Nephron (organoid): ENCODE results near the gene PTPRU.

Experiments
- H3K27ac Mint-ChIP-seq, 3 experiments: 2 replicates each; pipeline ENCODE4 v1.8.0; 2020; ENCODE audit warnings: mixed read lengths in 3 of 3, mild to moderate bottlenecking in 2 of 3, moderate library complexity in 1 of 3
- H3K27me3 Mint-ChIP-seq: 2 replicates; pipeline ENCODE4 v1.8.0; 2021; ENCODE audit warnings: low read depth, mild to moderate bottlenecking, moderate library complexity, mixed read lengths
- H3K36me3 Mint-ChIP-seq: 2 replicates; pipeline ENCODE4 v1.8.0; 2020; ENCODE audit warnings: low read depth, mixed read lengths
- H3K4me1 Mint-ChIP-seq: 2 replicates; pipeline ENCODE4 v1.8.0; 2020; ENCODE audit warnings: mixed read lengths
- H3K4me3 Mint-ChIP-seq, 3 experiments: 2 replicates each; pipeline ENCODE4 v1.8.0; 2020; ENCODE audit warnings: mild to moderate bottlenecking in 3 of 3, mixed read lengths in 3 of 3, moderate library complexity in 2 of 3
- H3K9me3 Mint-ChIP-seq: 2 replicates; pipeline ENCODE4 v1.8.0; 2020; ENCODE audit warnings: mixed read lengths
- TF ChIP-seq, protein P1 (sequence below), 3 experiments: fragments of 200-600 bp; sonication (generic); IDR thresholded peaks; one replicate each; pipeline ENCODE4 v1.5.0; 2021; ENCODE audit warnings: antibody characterized with exemption in 3 of 3; ENCODE audit not compliant: unreplicated experiment in 3 of 3

Gene PTPRU

DNA sequence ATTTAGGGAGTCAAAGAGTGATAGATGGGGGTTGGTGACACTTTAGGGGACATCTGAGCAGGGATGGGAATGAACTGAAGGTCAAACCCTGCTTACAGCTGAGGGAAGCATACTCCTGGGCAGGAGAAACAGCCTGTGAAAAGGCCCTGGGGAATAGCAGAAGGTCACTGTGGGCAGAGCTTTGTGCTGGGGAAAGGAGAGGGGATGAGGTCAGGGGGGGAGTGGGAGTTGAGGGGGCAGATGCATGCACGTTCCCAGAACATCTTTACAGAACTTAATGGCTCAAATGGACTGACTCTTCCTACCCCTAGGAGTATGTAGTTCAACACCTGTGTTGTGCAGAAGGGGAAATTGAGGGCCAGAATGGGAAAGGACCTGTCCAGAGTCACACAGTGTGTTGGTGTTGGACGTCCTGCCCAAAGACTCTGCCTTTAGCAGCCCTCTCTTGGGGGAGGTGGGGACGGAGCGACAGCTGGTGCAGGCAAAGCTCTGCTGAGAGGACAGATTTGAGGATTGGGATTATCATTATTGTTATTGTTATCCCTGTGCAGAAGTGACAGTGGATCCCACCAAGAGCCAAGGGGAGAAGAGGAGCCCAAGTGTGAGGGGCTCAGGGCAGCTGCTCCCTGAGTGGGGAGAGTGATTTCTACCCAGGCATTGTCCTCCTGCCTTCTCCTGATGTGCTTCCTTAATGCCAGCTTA, 116.5 kb downstream of the PTPRU start:
- TF ChIP-seq, protein P1, sequence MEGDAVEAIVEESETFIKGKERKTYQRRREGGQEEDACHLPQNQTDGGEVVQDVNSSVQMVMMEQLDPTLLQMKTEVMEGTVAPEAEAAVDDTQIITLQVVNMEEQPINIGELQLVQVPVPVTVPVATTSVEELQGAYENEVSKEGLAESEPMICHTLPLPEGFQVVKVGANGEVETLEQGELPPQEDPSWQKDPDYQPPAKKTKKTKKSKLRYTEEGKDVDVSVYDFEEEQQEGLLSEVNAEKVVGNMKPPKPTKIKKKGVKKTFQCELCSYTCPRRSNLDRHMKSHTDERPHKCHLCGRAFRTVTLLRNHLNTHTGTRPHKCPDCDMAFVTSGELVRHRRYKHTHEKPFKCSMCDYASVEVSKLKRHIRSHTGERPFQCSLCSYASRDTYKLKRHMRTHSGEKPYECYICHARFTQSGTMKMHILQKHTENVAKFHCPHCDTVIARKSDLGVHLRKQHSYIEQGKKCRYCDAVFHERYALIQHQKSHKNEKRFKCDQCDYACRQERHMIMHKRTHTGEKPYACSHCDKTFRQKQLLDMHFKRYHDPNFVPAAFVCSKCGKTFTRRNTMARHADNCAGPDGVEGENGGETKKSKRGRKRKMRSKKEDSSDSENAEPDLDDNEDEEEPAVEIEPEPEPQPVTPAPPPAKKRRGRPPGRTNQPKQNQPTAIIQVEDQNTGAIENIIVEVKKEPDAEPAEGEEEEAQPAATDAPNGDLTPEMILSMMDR (IDR thresholded peaks at IDR 0.05; ENCODE audit: unreplicated experiment in 3 of 3): no peak
- Mint-ChIP-seq H3K27ac (no peak overlapping the region), H3K27me3 (peaks cover 19% of the 10 kb centered on the region), H3K9me3 (peaks cover 3% of the 10 kb centered on the region), H3K4me3 (no peak overlapping the region), H3K4me1 (peaks cover 31% of the 10 kb centered on the region), H3K36me3 (no peaks in the 10 kb centered on the region)

GRCh38 chr1:29354511-29355098, 118.3 kb downstream of the PTPRU start:
- no peaks in the 10 kb centered on the region for H3K36me3 Mint-ChIP-seq
- H3K27ac Mint-ChIP-seq: no peak overlapping the region
- peaks cover 19% of the 10 kb centered on the region for H3K27me3 Mint-ChIP-seq
- H3K4me3 Mint-ChIP-seq: no peak overlapping the region
- H3K4me1 Mint-ChIP-seq: peaks cover 31% of the 10 kb centered on the region
- TF ChIP-seq, protein P1 (IDR thresholded peaks at IDR 0.05; ENCODE audit: unreplicated experiment in 3 of 3): no peak
- H3K9me3 Mint-ChIP-seq: no peaks in the 10 kb centered on the region

- Mint-ChIP-seq H3K9me3 (no peaks in the 10 kb centered on the region), H3K27me3 (peaks cover 14% of the 10 kb centered on the region), H3K36me3 (no peaks in the 10 kb centered on the region), H3K27ac (no peak overlapping the region), H3K4me1 (peaks cover 30% of the 10 kb centered on the region), H3K4me3 (no peak overlapping the region)
- TF ChIP-seq, protein P1 (IDR thresholded peaks at IDR 0.05; ENCODE audit: unreplicated experiment in 3 of 3): no peak
These were observed 119.1 kb downstream of the PTPRU start for GRCh38 chr1:29355375-29355774.

- no peak overlapping the region for H3K27ac Mint-ChIP-seq
- no peaks in the 10 kb centered on the region for H3K36me3 Mint-ChIP-seq
- peaks cover 28% of the 10 kb centered on the region for H3K4me1 Mint-ChIP-seq
- TF ChIP-seq, protein P1 (IDR thresholded peaks at IDR 0.05; ENCODE audit: unreplicated experiment in 3 of 3): no peak
- no peak overlapping the region for H3K4me3 Mint-ChIP-seq
- no peaks in the 10 kb centered on the region for H3K9me3 Mint-ChIP-seq
- peaks cover 23% of the 10 kb centered on the region for H3K27me3 Mint-ChIP-seq
These were observed 120.3 kb downstream of the PTPRU start for GRCh38 chr1:29356663-29357062.

- H3K36me3 Mint-ChIP-seq: no peaks in the 10 kb centered on the region
- peaks cover 26% of the 10 kb centered on the region for H3K4me1 Mint-ChIP-seq
- TF ChIP-seq, protein P1 (IDR thresholded peaks at IDR 0.05; ENCODE audit: unreplicated experiment in 3 of 3): no peak
- H3K27me3 Mint-ChIP-seq: peaks cover 18% of the 10 kb centered on the region
- H3K4me3 Mint-ChIP-seq: no peak overlapping the region
- H3K9me3 Mint-ChIP-seq: no peaks in the 10 kb centered on the region
- no peak overlapping the region for H3K27ac Mint-ChIP-seq
These were observed 121.1 kb downstream of the PTPRU start for GRCh38 chr1:29357452-29357851.

DNA sequence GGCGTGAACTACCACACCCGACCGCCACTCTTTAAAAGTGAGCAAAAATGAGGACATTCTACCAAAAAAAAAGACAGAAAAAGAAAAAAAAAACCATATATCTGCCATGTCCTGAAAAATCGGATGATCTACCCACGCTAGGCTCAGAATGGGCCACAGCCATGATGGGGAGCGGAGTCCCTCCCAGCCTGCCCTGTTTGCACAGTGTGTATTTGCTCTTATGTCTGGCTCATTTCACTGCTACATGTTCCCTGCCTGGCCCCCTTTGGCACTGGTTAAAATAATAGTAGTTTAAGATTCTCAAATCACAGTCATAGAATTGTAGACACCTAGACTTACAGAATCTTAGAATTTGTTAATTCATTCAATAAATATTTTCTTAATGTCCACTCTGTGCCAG, 121.9 kb downstream of the PTPRU start:
- Mint-ChIP-seq H3K4me3 (no peak overlapping the region), H3K36me3 (no peaks in the 10 kb centered on the region), H3K9me3 (no peaks in the 10 kb centered on the region), H3K27ac (no peak overlapping the region), H3K27me3 (peaks cover 24% of the 10 kb centered on the region), H3K4me1 (peaks cover 26% of the 10 kb centered on the region)
- TF ChIP-seq, protein P1 (IDR thresholded peaks at IDR 0.05; ENCODE audit: unreplicated experiment in 3 of 3): no peak
